HG02588 (cell line): ENCODE results near the gene SCP2D1.

Experiments used
- ATAC-seq: cut with Tn5 transposase; IDR thresholded peaks from one replicate; pipeline ENCODE4 v1.9.1; 2021; ENCODE audit warnings: mild to moderate bottlenecking, moderate library complexity; ENCODE audit not compliant: unreplicated experiment

Gene SCP2D1

DNA sequence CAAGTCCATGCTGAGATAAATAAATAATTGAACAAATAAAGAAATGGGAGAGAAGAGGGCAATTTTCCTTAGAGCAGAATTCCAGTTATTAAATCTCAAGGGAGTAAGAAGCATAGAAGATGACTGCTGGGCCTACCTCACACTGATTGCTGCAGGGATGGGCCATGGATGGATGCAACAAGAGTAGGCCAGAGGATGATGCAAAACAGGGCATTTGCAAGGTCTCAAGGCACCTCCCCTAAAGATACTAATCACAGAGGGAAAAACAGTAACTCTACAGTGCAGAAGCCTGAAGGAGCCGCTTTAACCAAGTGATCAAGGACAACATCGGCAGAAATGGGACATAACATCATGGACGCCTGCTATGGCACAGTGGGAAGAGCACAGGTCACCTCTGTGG lies 1.7 kb upstream of the SCP2D1 start:
- no peak for ATAC-seq

DNA sequence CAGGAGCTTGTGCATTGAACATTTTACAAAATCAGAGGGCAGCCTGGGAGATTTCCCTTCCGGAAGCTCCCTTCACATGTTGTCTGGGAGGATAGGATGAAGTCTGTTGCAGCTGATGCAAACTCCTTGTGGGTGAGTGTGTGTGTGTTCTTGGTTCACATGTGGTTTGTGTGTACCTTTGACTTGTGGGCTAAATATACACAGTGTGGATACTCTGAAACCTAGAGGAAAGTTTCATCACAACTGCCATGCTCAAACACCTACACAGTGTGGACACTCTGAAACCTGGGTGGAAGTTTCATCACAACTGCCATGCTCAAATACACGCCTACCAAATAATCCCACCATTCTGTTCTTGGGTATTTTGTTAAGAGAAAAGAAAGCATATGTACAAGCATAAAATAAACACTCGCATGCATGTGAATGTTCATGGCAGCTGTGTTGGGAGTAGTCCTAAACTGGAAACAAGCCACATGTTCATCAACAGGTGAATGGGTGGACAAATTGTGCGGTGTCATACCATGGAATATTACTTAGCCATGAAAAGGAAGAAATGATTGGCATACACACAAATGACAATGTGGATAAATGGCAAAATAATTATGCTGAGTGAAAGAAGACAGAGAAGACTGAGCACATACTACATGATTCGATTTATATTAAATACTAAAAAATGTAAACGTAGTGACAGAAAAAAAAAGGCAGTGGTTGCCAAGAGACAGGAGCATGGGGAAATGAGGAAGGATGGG lies 1.8 kb downstream of the SCP2D1 start:
- no peak for ATAC-seq

DNA sequence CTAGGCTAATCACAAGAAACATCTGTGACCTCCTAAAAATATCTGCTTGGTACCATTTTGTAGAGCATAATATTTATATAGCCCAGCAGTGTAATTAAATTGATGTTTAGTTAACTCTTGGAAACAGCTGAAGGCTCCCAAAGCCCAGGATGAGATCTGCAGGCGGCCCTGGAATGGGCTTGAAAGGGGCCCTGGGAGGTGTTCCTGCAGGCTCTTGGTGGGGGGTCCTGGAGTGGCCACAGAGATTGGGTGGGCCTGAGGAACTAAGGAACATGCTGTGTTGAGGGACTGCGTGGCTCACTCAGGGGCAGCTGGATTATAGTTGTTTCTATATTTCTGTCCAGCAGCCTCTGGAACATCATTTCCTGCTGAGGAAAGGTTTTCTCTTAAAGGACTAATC lies 9.2 kb downstream of the SCP2D1 start:
- no peak for ATAC-seq

- no peak for ATAC-seq
Observed at GRCh38 chr20:18831830-18832499, 18.4 kb downstream of the SCP2D1 start.

DNA sequence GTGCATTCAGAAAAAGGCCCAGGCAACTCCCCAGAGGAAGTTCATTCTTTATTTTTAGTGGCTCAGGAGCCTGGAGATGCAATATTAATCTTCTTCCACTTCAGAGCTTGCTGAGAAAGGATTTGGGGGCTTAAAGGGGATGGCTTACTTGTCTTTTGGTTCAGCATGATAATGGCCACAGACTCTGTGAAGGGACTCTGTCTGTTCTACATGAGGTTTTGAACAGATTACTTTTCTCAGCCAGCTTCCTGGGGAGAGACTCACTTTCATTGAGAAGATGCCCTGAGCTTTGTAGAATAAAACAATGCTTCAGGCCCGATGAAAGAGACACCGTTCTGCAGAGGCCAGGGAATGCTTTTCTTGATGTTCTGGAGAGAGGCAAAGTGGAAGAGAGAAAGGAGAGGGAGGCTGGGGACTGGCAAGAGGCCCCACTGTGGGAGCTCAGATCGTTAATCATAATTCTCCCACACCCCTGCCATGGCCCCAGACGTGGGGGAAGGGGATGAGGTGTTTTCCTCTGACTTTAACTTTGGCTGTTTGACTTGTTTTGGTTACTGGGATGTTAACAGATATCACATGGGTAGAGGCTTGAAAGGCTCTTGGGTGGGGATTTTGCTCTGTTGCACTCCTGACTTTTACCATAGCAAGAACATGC lies 19.1 kb downstream of the SCP2D1 start:
- no peak for ATAC-seq

GRCh38 chr20:18835466-18836256 lies 22.1 kb downstream of the SCP2D1 start:
- ATAC-seq = no peak

GRCh38 chr20:18837718-18838117 lies 24.1 kb downstream of the SCP2D1 start:
- ATAC-seq = no peak

DNA sequence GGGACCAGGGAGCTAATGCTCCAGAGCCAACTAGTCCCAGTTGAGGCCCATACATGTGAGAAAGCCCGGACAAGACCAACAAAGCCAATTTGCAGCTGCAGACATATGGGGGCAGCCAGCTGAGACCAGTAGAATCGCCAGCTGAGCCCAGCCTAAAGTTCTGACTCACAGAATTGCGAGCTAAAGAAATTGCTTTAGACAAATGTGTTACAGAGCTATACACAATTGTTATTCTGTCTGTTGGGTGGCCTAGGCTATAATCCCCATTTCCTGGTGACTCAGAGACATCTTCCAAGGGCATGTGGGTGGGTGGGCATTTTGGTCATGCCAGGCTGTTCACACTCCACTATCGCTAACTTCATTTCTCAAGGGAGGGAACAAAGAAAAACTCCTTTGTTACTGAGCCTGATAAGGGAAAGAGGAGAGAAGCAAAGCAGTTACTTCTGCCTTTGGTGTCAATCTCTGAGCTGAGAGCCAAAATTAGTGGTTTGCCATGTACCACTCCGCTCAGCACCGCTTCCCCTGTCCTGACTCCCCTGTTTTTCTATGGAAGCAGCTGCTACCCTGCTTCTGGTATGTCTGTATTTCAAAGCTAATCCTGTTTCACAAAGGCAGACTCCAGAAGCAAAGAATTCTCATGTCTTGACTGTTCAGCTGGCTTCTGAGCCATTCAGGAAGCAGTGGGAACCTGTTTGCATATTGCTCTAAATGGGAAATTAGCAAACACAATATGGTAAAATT lies 26.1 kb downstream of the SCP2D1 start:
- no peak for ATAC-seq

GRCh38 chr20:18840248-18840645 lies 26.7 kb downstream of the SCP2D1 start:
- ATAC-seq = no peak

GRCh38 chr20:18845017-18845416 lies 31.4 kb downstream of the SCP2D1 start:
- ATAC-seq = no peak

GRCh38 chr20:18847226-18847755 lies 33.7 kb downstream of the SCP2D1 start:
- no peak for ATAC-seq

DNA sequence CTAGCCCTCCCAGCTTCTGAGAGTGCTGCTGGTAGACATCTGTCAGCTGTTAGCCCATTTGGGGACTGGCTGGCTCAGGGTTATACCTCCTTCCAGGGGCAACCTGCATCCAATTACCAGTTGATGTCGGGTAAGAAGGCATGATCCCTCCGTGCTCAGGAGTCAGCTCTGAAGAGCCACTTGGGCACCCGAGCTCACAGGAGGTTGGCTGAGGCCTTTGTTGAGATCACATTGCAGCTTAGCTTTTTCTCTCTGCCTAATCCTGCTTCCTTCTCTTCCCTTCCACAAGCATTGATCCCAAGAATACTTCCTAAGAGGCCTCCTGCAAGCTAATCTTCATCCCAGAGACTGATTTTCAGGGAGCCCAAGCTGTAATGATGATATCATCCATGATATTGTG lies 35.5 kb downstream of the SCP2D1 start:
- no peak for ATAC-seq

GRCh38 chr20:18851629-18852028 lies 38.0 kb downstream of the SCP2D1 start:
- no peak for ATAC-seq

GRCh38 chr20:18852318-18852717 lies 38.7 kb downstream of the SCP2D1 start:
- no peak for ATAC-seq

- ATAC-seq = no peak
Observed at GRCh38 chr20:18853216-18853615, 39.6 kb downstream of the SCP2D1 start.

- no peak for ATAC-seq
Observed at GRCh38 chr20:18853946-18854646, 40.5 kb downstream of the SCP2D1 start.

DNA sequence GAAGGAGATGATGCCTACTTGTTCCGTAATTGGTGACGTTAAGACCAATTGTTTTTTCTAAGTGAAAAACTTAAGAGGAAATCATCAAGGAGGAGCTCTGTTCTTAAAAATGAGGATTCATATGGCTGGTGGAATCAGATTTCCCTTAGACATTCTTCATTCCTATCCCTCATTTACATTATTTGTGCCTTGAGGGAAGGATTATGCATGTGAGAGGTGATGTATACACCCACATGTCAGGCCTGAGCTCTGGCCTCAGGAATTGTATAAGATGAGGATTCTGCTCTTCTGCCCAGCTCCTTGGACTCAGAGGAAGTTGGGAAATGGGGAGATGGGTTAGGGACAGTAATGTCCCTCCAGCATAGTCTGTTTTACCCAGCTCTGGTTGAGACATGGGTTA lies 42.3 kb downstream of the SCP2D1 start:
- no peak for ATAC-seq

- ATAC-seq = no peak
Observed at GRCh38 chr20:18856873-18857272, 43.3 kb downstream of the SCP2D1 start.

GRCh38 chr20:18857640-18858039 lies 44.1 kb downstream of the SCP2D1 start:
- ATAC-seq = no peak

DNA sequence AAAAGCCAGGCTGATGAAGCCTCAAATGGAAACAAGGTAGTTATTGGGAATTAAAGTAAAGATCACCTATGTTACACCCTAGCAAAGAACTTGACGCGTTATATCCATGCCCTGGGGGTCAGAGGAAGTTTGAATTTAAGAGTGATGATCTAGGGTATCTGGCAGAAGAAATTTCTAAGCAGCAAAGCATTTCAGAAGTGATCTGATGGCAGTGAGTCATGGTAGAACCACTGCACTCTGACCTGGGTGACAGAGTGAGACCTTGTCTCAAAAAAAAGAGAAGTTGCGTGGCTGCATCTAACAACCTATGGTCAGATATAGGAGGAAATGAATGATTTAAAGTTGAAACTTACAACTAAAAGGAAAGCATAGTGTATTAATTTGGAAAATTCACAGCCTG lies 45.2 kb downstream of the SCP2D1 start:
- ATAC-seq = no peak
